ENCODE results near the gene ATL3.
"Not testable (repeated sequence)": the region's sequence is repeated elsewhere in the genome, so short reads cannot be mapped to it uniquely, and the experiment has no call there.

The ATL3 gene

GRCh38 chr11:63682066-63683021, 11.2 kb upstream of the ATL3 start:
- intact Hi-C loops (cut with DNase I): no loop called here
- DNase-seq: peak; percentile 43 to 87 (median 72)

- intact Hi-C loops (cut with DNase I): loop anchor here (1.0 kb wide), 1 partner anchor 10 kb away; the partner anchor contains the start of gene ATL3
- peak in 41 of 42 donors; percentile 89 to 99 (median 97) for DNase-seq
Measured at GRCh38 chr11:63681321-63682065, 10.3 kb upstream of the ATL3 start, which contains the start of gene RTN3. Gene RTN3, plus strand, starts transcription at chr11:63681500. Its CDS starts 137 bp downstream, at chr11:63681637.

GRCh38 chr11:63680834-63681320, 9.7 kb upstream of the ATL3 start:
- intact Hi-C loops (cut with DNase I): loop anchor here (1.0 kb wide), 1 partner anchor 10 kb away; the partner anchor contains the start of gene ATL3
- DNase-seq: peak; percentile 24 to 96 (median 69)

GRCh38 chr11:63673579-63673978, 2.4 kb upstream of the ATL3 start:
- no peak for DNase-seq
- intact Hi-C loops (cut with DNase I): loop anchor here (5.0 kb wide), 1 partner anchor 64 kb away; no protein-coding TSS in a partner anchor

- no peak for DNase-seq
- intact Hi-C loops (cut with DNase I): loop anchor here (5.0 kb wide), 1 partner anchor 64 kb away; no protein-coding TSS in a partner anchor
Measured at GRCh38 chr11:63672936-63673539, 1.9 kb upstream of the ATL3 start.

- DNase-seq: peak in 1 of 42 donors; percentile 22
- intact Hi-C loops (cut with DNase I): loop anchor here (5.0 kb wide), 1 partner anchor 65 kb away; no protein-coding TSS in a partner anchor
Measured at GRCh38 chr11:63672156-63672463, 934 bp upstream of the ATL3 start.

GRCh38 chr11:63670433-63671321, 499 bp downstream of the ATL3 start:
- peak in 41 of 42 donors; percentile 18 to 89 (median 76) for DNase-seq
- intact Hi-C loops (cut with DNase I): loop anchor here (1.0 to 5.0 kb wide), 2 partner anchors 11 to 67 kb away; partner anchors contain the start of gene RTN3

GRCh38 chr11:63670096-63670432, 1.1 kb downstream of the ATL3 start:
- no peak for DNase-seq
- intact Hi-C loops (cut with DNase I): loop anchor here (5.0 kb wide), 1 partner anchor 67 kb away; no protein-coding TSS in a partner anchor

GRCh38 chr11:63667995-63668795, 3.0 kb downstream of the ATL3 start:
- intact Hi-C loops (cut with DNase I): no loop called here
- no peak for DNase-seq

- no peak for DNase-seq
- intact Hi-C loops (cut with DNase I): no loop called here
Measured at GRCh38 chr11:63666874-63667273, 4.3 kb downstream of the ATL3 start.

- DNase-seq: no peak
- intact Hi-C loops (cut with DNase I): no loop called here
Measured at GRCh38 chr11:63663809-63664208, 7.4 kb downstream of the ATL3 start.

- intact Hi-C loops (cut with DNase I): no loop called here
Measured at GRCh38 chr11:63660972-63661371, 10.2 kb downstream of the ATL3 start.

GRCh38 chr11:63652671-63653070, 18.5 kb downstream of the ATL3 start:
- intact Hi-C loops (cut with DNase I): no loop called here

More at GRCh38 chr11:63660972-63661371, 10.2 kb downstream of the ATL3 start:
- no peak for DNase-seq

GRCh38 chr11:63643205-63643604, 28.0 kb downstream of the ATL3 start:
- intact Hi-C loops (cut with DNase I): no loop called here
- no peak for DNase-seq

More at GRCh38 chr11:63652671-63653070, 18.5 kb downstream of the ATL3 start:
- DNase-seq: no peak

- intact Hi-C loops (cut with DNase I): no loop called here
- no peak for DNase-seq
Measured at GRCh38 chr11:63641727-63642126, 29.4 kb downstream of the ATL3 start.

GRCh38 chr11:63639199-63639832, 31.9 kb downstream of the ATL3 start:
- intact Hi-C loops (cut with DNase I): loop anchor here (5.0 kb wide), 2 partner anchors 147 to 162 kb away; partner anchors contain the start of gene PLAAT5
- no peak for DNase-seq

GRCh38 chr11:63638436-63638835, 32.7 kb downstream of the ATL3 start:
- intact Hi-C loops (cut with DNase I): loop anchor here (5.0 kb wide), 2 partner anchors 146 to 161 kb away; partner anchors contain the start of gene PLAAT5
- not testable (repeated sequence) for DNase-seq
